OCI-M2 (cell line): Measurements from ENCODE around the gene SYNPO2.
"Not testable (repeated sequence)": the region's sequence is repeated elsewhere in the genome, so short reads cannot be mapped to it uniquely, and the experiment has no call there.

ENCODE experiments used
- DNase-seq: peaks from one replicate; lab custom pipeline; 2025; ENCODE audit not compliant: unreplicated experiment; lab: John Stamatoyannopoulos, UW

Gene SYNPO2

DNA sequence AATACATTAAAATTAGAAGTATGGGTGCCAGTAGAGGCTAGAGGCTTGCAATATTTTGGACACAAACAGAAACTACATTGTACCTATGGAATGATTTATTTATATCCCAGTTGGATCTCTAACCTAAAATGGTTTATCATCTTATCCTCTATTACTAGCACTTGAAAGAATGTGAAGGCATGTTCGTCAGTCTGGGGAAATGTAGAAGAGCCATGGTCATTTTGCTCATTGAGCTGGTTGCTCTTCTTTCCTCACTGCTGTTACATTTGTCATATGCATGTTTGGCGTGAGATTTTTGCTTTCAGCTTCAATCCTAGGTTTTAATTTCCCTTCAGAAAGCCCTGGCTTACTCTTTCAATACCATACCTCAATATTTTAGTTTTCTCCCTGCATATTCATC lies 164.6 kb downstream of the SYNPO2 start:
- DNase-seq: no peak

- no peak for DNase-seq
These were observed 165.3 kb downstream of the SYNPO2 start for GRCh38 chr4:119053997-119054396.

DNA sequence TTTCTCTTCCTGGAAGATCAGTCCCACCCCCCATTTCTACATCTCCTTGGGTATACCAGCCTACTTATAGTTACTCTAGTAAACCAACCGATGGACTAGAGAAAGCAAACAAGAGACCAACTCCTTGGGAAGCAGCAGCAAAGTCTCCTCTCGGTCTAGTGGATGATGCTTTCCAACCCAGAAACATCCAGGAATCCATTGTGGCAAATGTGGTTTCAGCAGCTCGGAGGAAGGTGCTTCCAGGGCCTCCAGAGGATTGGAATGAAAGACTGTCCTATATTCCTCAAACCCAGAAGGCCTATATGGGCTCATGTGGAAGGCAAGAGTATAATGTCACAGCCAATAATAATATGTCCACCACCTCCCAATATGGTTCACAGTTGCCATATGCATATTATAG lies 168.8 kb downstream of the SYNPO2 start:
- DNase-seq: no peak

DNA sequence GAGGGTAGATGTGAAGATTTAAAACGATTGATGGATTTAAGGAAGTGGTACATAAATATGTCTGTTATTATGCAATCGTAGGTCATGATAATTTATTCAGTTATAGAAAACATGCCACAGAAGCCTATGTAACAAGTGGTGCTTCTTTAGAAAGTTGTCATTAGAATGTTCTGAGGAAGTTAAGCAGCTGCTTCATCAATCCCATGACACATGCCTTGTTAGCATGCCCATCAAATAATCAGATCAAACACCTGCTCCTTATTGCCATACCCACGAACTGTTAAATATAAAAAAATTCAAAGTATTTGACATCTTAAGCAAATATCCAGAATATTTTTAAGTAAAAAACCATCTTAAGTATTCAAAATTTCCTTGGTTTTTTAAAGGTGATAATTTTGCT lies 170.6 kb downstream of the SYNPO2 start:
- DNase-seq: no peak

- DNase-seq: not testable (repeated sequence)
These were observed 178.5 kb downstream of the SYNPO2 start for GRCh38 chr4:119067125-119067524.

DNA sequence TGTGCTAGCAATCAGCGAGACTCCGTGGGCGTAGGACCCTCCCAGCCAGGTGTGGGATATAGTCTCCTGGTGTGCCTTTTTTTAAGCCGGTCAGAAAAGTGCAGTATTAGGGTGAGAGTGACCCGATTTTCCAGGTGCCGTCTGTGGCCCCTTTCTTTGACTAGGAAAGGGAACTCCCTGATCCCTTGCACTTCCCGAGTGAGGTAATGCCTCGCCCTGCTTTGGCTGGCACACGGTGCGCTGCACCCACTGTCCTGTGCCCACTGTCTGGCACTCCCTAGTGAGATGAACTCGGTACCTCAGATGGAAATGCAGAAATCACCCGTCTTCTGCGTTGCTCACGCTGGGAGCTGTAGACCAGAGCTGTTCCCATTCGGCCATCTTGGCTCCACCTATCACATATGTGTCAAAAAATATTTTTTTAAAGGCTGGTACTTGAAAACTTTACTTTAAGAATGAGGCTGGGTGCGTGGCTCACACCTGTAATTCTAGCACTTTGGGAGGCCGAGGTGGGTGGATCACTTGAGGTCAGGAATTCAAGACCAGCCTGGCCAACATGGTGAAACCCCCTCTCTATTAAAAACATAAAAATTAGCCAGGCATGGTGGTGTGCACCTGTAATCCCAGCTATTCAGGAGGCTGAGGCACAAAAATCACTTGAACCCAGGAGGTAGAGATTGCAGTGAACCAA lies 179.2 kb downstream of the SYNPO2 start:
- DNase-seq: not testable (repeated sequence)

DNA sequence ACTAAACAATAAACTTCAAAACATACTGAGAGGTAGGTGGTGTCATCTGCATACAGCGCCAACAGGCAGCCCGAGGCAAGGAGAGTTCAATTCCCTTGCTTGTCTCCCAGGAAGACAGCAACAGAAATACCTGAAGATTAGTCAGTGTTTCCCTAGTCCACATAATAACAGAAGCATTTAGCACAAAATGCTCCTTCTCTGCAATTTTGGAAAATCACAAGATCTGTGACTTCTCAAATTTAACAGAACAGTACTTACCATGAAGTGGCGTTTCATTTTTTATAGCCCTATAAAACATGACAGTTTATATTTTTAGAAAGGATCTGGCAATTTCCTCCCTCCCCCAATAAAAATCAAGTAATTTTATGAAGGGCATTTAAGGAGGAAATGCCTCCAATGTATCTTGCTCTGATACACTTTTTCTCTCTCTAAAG lies 179.9 kb downstream of the SYNPO2 start:
- no peak for DNase-seq

GRCh38 chr4:119070301-119070700 lies 181.6 kb downstream of the SYNPO2 start:
- no peak for DNase-seq

DNA sequence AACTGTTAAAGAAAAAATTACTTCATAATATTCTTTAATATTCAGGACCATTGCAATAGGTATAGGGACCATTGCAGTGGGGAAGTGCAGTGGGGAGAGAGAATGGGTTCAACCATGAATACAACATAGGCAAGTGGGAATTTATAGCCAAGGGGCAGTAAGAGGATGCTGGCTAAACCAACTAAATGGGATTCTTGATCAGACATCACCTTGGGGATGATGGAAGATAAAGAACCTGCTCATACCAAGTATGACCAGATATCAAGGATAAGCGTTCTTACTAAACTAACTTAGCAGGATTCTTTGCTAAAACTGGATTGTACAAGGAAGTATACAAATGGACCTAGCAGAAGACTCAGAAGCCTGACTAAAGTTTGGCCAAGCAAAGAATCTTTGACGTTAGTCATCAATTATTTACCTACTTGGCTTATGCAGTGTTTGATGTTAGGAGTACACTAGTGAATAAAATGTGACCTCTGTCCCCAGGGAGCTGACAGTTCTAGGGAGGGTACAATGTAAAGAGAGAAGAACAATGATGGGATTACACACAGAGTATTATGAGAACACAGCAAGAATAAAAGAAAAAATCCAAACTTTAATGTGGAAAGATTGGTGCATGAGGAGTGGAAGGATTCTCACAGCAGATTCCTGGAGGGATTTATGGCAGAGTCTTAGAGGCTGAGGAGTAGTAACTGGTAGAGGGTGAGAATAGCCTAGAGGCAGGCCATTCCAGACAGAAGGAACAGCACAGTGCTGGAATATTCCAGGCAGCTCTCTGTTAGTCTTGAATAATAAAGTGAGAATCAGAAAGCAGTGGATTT lies 192.3 kb downstream of the SYNPO2 start:
- DNase-seq: no peak

DNA sequence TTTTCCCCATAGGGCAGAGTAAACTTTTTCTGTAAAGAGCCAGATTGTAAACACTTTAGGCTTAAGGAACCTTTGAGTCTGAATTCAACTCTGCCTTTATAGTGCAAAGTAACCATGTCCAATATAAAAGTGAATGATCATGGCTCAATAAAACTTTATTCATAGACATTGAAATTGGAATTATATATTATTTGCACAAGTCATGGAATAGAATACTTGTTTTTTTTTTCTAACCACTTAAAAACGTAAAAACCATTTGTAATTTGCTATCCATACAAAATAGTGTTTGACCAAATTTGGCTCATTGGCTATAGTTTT lies 192.8 kb downstream of the SYNPO2 start:
- no peak for DNase-seq

- no peak for DNase-seq
These were observed 193.3 kb downstream of the SYNPO2 start for GRCh38 chr4:119081943-119082342.

DNA sequence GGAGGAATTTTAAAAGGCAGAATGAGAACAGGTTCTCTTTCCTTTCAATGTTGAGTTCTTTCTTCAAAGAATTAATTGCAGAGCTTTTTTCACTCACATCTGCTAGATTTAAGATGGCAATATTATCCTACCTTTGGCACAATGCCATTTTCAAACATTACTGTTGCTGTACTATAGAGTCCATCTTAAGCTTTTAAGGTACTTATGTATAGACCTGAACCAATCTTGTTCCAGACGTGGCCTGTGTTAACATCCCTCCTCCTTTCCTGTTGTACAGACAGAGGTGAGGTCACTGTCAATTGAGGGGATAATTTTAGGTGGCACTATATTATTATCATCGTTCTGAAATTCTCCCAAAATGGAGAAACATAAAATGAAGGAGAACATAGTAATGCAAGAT lies 194.0 kb downstream of the SYNPO2 start:
- no peak for DNase-seq

GRCh38 chr4:119084513-119084912 lies 195.9 kb downstream of the SYNPO2 start:
- DNase-seq: no peak

- DNase-seq: no peak
These were observed 198.5 kb downstream of the SYNPO2 start for GRCh38 chr4:119087121-119087520.

DNA sequence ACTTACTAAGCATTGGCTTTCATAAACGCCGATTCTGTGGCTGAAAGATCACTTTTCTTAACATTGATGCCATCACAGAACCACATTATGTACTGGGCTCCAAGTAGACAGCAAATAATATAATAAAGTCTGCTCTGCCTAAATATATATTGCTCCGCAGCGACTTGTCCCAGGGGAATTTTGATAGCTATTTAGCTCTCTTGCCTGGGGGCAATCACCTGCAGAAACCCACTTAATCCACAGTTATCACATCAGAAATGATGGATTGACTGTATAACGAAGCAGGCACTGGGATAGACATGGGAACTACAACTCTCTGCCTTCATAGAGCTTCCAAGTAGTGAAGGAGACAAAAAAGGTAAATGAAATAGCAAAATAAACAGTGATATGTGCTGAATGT lies 199.0 kb downstream of the SYNPO2 start:
- DNase-seq: no peak

- DNase-seq: no peak
These were observed 204.6 kb downstream of the SYNPO2 start for GRCh38 chr4:119093042-119093827.

GRCh38 chr4:119097282-119097900 lies 208.7 kb downstream of the SYNPO2 start:
- no peak for DNase-seq

DNA sequence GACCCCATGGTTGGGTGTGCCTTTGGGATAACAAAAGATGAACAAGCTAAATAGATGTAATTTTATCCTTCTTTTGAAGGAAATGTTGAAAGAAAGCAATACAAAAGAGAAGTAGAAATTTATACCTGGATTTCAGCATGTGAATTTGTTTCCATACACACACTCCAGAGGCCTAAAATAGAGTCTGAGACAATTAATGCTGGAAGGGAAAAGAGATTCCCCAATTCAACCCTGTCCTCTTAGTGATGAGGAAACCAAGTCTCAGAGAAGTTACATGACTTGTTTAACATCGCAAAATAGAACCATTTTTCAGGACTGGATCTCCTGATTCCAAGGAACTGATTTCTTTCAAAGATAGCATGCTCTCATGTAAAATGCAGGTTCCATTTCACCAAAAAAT lies 209.7 kb downstream of the SYNPO2 start:
- no peak for DNase-seq

GRCh38 chr4:119099227-119099810 lies 210.7 kb downstream of the SYNPO2 start:
- no peak for DNase-seq

DNA sequence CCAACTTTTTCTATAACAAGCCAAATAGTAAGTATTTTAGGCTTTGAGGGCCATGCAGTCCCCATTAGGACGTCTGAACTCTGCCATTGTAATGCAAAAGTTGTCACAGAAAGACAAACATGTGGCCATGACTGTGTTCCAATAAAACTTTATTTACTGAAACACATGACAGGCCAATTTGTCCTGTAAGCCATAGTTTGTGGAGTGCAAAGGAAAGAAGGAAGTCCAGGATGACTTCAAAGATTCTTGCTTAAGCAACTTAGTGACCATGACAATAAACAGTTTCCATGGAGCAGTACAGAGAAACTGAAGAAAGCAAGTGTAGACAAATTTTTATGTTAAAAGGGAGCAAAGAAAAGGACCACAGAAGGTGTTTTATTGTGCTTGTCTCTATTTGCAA lies 212.0 kb downstream of the SYNPO2 start:
- DNase-seq: no peak

DNA sequence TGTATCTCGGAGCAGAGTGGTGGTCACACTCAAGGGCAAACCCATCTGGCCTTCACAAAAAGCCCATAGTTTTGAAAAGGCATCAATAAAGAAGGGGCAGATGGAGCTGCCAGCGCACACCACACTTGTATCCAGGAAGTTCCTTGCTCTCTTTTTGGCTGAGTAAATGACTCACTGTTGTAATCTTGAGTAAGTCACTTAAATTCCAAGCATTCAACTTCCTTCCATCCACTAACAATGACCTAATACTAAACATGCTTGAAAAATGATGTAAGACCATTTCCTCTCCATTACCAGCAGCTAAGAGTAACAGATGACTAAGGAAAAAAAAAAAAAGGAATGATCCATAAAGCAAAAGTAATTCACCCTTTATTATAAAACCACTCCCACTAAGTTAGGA lies 214.6 kb downstream of the SYNPO2 start:
- no peak for DNase-seq
